Measurements from ENCODE around the gene INPP5A. TPM values are rescaled to one million over a fixed set of nuclear protein-coding genes. Genes with fewer than 3 reads are reported as not detected.
"Not testable (repeated sequence)": the region's sequence is repeated elsewhere in the genome, so short reads cannot be mapped to it uniquely, and the experiment has no call there.

INPP5A gene
- total RNA-seq, 1 experiment from 2014 or later: 12.3 TPM

GRCh38 chr10:132792099-132792498, 254.5 kb downstream of the INPP5A start:
- DNase-seq (ENCODE audit: low read depth, low spot score); ATAC-seq; H3K36me3 ChIP-seq (ENCODE audit: control insufficient read depth in 1 of 2, insufficient read depth in 2 of 2, low read length in 2 of 2); intact Hi-C loops (cut with micrococcal nuclease); H3K9me2 ChIP-seq (ENCODE audit: insufficient read depth); H3K4me3 ChIP-seq (replicated peaks in 1 of 2; ENCODE audit: low read depth in 1 of 2, low read length in 2 of 2); H3K4me1 ChIP-seq (ENCODE audit: control insufficient read depth in 1 of 2, insufficient read depth in 2 of 2, low read length in 2 of 2); H3K27me3 ChIP-seq (ENCODE audit: insufficient read depth, low read length); POLR2A ChIA-PET; H2AFZ ChIP-seq (ENCODE audit: low read depth, low read length, poor library complexity, severe bottlenecking); H3K9me3 ChIP-seq (ENCODE audit: control insufficient read depth in 1 of 2, insufficient read depth in 1 of 2, low read depth in 1 of 2, low read length in 2 of 2); H3K9ac ChIP-seq (ENCODE audit: low read length); RAD21 ChIA-PET (ENCODE audit: low non-redundant PET in 1 of 2, low total read pairs in 2 of 2, uncharacterized antibody in 2 of 2, unreplicated experiment in 2 of 2); H3K4me2 ChIP-seq (ENCODE audit: low read length); H4K20me1 ChIP-seq (ENCODE audit: insufficient read depth); H3K27ac ChIP-seq (ENCODE audit: low read depth, low read length); H3K79me2 ChIP-seq (ENCODE audit: insufficient read depth, low read length); BruUV-seq (replicated peaks); CTCF ChIA-PET: not testable (repeated sequence)

- TF ChIP-seq RAD21 (IDR thresholded peaks at IDR 0.05; ENCODE audit: low read depth) (no peak), EZH2phosphoT487 (IDR thresholded peaks at IDR 0.05; ENCODE audit: borderline replicate concordance) (no peak)
- intact Hi-C loops (cut with micrococcal nuclease): no loop called here
- no peaks in the 10 kb centered on the region for H3K36me3 ChIP-seq (ENCODE audit: control insufficient read depth in 1 of 2, insufficient read depth in 2 of 2, low read length in 2 of 2)
- H3K4me3 ChIP-seq (replicated peaks in 1 of 2; ENCODE audit: low read depth in 1 of 2, low read length in 2 of 2): no peak overlapping the region
- no TSS peak for BruUV-seq (replicated peaks)
- no peak overlapping the region for H3K4me2 ChIP-seq (ENCODE audit: low read length)
- H3K27me3 ChIP-seq (ENCODE audit: insufficient read depth, low read length): no peaks in the 10 kb centered on the region
- ChIA-PET POLR2A (no interaction called here), CTCF (no interaction called here), RAD21 (ENCODE audit: low non-redundant PET in 1 of 2, low total read pairs in 2 of 2, uncharacterized antibody in 2 of 2, unreplicated experiment in 2 of 2) (no interaction called here)
- H4K20me1 ChIP-seq (ENCODE audit: insufficient read depth): no peaks in the 10 kb centered on the region
- DNase-seq (ENCODE audit: low read depth, low spot score): no peak
- H3K79me2 ChIP-seq (ENCODE audit: insufficient read depth, low read length): no peaks in the 10 kb centered on the region
- no peaks in the 10 kb centered on the region for H3K4me1 ChIP-seq (ENCODE audit: control insufficient read depth in 1 of 2, insufficient read depth in 2 of 2, low read length in 2 of 2)
- no peak overlapping the region for H3K9ac ChIP-seq (ENCODE audit: low read length)
- H3K9me3 ChIP-seq (ENCODE audit: control insufficient read depth in 1 of 2, insufficient read depth in 1 of 2, low read depth in 1 of 2, low read length in 2 of 2): no peaks in the 10 kb centered on the region
- H2AFZ ChIP-seq (ENCODE audit: low read depth, low read length, poor library complexity, severe bottlenecking): no peak overlapping the region
- H3K9me2 ChIP-seq (ENCODE audit: insufficient read depth): no peaks in the 10 kb centered on the region
- no peak overlapping the region for H3K27ac ChIP-seq (ENCODE audit: low read depth, low read length)
- ATAC-seq: no peak
These were observed 255.2 kb downstream of the INPP5A start for GRCh38 chr10:132792796-132793195.

GRCh38 chr10:132793213-132793612, 255.6 kb downstream of the INPP5A start:
- DNase-seq (ENCODE audit: low read depth, low spot score) (no peak), ATAC-seq (no peak)
- no peaks in the 10 kb centered on the region for H3K27me3 ChIP-seq (ENCODE audit: insufficient read depth, low read length)
- POLR2A ChIA-PET: no interaction called here
- no peak overlapping the region for H2AFZ ChIP-seq (ENCODE audit: low read depth, low read length, poor library complexity, severe bottlenecking)
- no peaks in the 10 kb centered on the region for H4K20me1 ChIP-seq (ENCODE audit: insufficient read depth)
- BruUV-seq (replicated peaks): no TSS peak
- no peaks in the 10 kb centered on the region for H3K4me1 ChIP-seq (ENCODE audit: control insufficient read depth in 1 of 2, insufficient read depth in 2 of 2, low read length in 2 of 2)
- TF ChIP-seq ATF3 (IDR thresholded peaks at IDR 0.05): no peak
- no peak for TF ChIP-seq CEBPB (IDR thresholded peaks at IDR 0.05; ENCODE audit: low read depth)
- TF ChIP-seq EZH2 (IDR thresholded peaks at IDR 0.05): no peak
- CTCF ChIA-PET: no interaction called here
- no peak overlapping the region for H3K27ac ChIP-seq (ENCODE audit: low read depth, low read length)
- H3K4me2 ChIP-seq (ENCODE audit: low read length): no peak overlapping the region
- no peaks in the 10 kb centered on the region for H3K79me2 ChIP-seq (ENCODE audit: insufficient read depth, low read length)
- intact Hi-C loops (cut with micrococcal nuclease): no loop called here
- H3K4me3 ChIP-seq (replicated peaks in 1 of 2; ENCODE audit: low read depth in 1 of 2, low read length in 2 of 2): no peak overlapping the region
- H3K9ac ChIP-seq (ENCODE audit: low read length): no peak overlapping the region
- RAD21 ChIA-PET (ENCODE audit: low non-redundant PET in 1 of 2, low total read pairs in 2 of 2, uncharacterized antibody in 2 of 2, unreplicated experiment in 2 of 2): no interaction called here
- no peaks in the 10 kb centered on the region for H3K36me3 ChIP-seq (ENCODE audit: control insufficient read depth in 1 of 2, insufficient read depth in 2 of 2, low read length in 2 of 2)
- H3K9me2 ChIP-seq (ENCODE audit: insufficient read depth): no peaks in the 10 kb centered on the region
- no peaks in the 10 kb centered on the region for H3K9me3 ChIP-seq (ENCODE audit: control insufficient read depth in 1 of 2, insufficient read depth in 1 of 2, low read depth in 1 of 2, low read length in 2 of 2)
